Measurements from ENCODE around the gene CGN.

DNA sequence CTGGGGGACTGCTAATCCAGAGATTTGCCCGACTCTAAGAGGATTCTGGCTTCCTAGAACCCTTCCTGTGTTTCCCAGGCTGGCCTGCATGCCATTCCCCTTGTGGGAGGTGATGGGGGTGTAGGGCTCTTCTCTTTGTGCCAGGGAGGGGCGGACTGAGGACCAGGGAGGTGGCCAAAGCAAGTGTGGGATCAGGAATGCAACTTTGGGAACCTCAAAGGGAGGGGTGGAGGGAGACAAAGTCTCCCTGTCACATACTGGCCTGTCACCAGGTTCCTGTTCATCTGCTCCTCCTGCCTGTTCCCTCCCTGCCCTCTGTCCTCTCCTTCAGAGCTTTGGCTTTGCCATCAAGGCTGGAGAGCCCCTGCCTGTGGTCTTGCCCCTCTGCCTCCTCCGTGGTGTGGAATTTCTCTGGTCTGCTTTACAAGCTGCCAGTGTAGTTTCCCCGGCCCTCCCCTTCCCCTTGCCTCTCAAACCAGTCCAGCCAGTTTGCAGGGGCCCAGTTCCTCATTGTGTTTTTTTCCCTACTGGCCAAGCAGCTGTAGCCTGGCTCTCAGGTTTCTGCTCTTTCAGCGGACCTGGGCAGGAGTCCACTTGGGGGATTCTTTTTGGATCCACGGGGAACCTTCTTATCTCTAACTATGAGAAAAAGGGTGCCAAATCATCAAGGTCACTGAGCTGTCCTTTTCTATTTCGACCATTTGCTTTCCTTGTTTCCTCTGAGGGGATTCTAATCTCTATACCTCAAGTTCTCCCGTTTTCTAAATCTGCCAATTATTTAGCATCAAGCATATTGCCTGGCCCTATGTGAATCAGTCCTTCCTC is 1.8 kb downstream of the CGN start:
- TF ChIP-seq POLR2A (IDR thresholded peaks at IDR 0.05; ENCODE audit: extremely low read depth, insufficient read length), result no peak
- TF ChIP-seq, protein P1, sequence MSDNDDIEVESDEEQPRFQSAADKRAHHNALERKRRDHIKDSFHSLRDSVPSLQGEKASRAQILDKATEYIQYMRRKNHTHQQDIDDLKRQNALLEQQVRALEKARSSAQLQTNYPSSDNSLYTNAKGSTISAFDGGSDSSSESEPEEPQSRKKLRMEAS (IDR thresholded peaks at IDR 0.05; ENCODE audit: low read depth, low read length), result no peak
